ENCODE data around the gene DNAAF9. TPM values are rescaled to one million over a fixed set of nuclear protein-coding genes. Genes with fewer than 3 reads are reported as not detected.

DNAAF9 gene
- total and polyA plus RNA-seq, 2 donors (not counting 3 experiments of a cell fraction or from before 2014, with no cell fraction given): 7.6 to 20.9 TPM

GRCh38 chr20:3364323-3365013 is 43.0 kb downstream of the DNAAF9 start:
- ChIA-PET CTCF (no interaction called here), POLR2A (interaction anchor here (0.6 kb wide), 1 partner anchor 463 kb away, joined by 3 read pairs; no protein-coding TSS in a partner anchor)
- Histone ChIP-seq H3K4me1 (ENCODE audit: control insufficient read depth, extremely low read depth, insufficient read depth, low read length) (no peaks in the 10 kb centered on the region), H3K9ac (replicated peaks; ENCODE audit: extremely low read depth, insufficient read depth, low read length) (no peak overlapping the region), H3K9me1 (replicated peaks; ENCODE audit: control insufficient read depth, extremely low read depth, insufficient read depth, low read length) (no peaks in the 10 kb centered on the region), H3K9me3 (replicated peaks; ENCODE audit: control insufficient read depth, insufficient read depth, low read length) (no peaks in the 10 kb centered on the region), H3K4me2 (ENCODE audit: insufficient read depth, low read length) (no peak overlapping the region), H3K36me3 (ENCODE audit: control insufficient read depth in 2 of 2, extremely low read depth in 1 of 2, insufficient read depth in 2 of 2, low read length in 2 of 2) (peaks cover 0 to 3% of the 10 kb centered on the region in 2 experiments), H3K4me3 (replicated peaks in 1 of 3; ENCODE audit: insufficient read depth in 1 of 3, low read depth in 1 of 3, low read length in 3 of 3) (no peak overlapping the region), H3K27me3 (ENCODE audit: control insufficient read depth in 2 of 2, insufficient read depth in 2 of 2, low read length in 2 of 2) (no peaks in the 10 kb centered on the region), H4K20me1 (replicated peaks; ENCODE audit: control insufficient read depth, extremely low read depth, insufficient read depth, low read length) (no peaks in the 10 kb centered on the region), H3K79me2 (ENCODE audit: control insufficient read depth, insufficient read depth, low read length) (no peaks in the 10 kb centered on the region), H3K27ac (ENCODE audit: insufficient read depth, low read depth, low read length) (no peak overlapping the region), H2AFZ (ENCODE audit: low read depth, low read length) (no peak overlapping the region)
- intact Hi-C loops (cut with micrococcal nuclease): loop anchor here (5.0 kb wide), 1 partner anchor 43 kb away; the partner anchor contains the start of gene DNAAF9
- no TSS peak for BruUV-seq (replicated peaks)
- TF ChIP-seq GATA2 (IDR thresholded peaks at IDR 0.05; ENCODE audit: insufficient read depth, insufficient read length, low read depth, low read length) (no peak), POLR2A (IDR thresholded peaks at IDR 0.05; ENCODE audit: low read depth, low read length) (no peak), FOS (IDR thresholded peaks at IDR 0.05; ENCODE audit: borderline replicate concordance, insufficient read depth, low read length) (no peak), MYC (IDR thresholded peaks at IDR 0.05; ENCODE audit: low read depth, low read length) (no peak), EZH2 (IDR thresholded peaks at IDR 0.05; ENCODE audit: borderline replicate concordance, low read depth, low read length, severe bottlenecking) (no peak), JUN (IDR thresholded peaks at IDR 0.05; ENCODE audit: borderline replicate concordance, insufficient read depth, insufficient read length, low read depth) (no peak), POLR2AphosphoS5 (IDR thresholded peaks at IDR 0.05; ENCODE audit: insufficient read depth, low read depth, low read length) (no peak), CTCF (IDR thresholded peaks at IDR 0.05; ENCODE audit: extremely low read depth in 1 of 2, insufficient read depth in 1 of 2, low read depth in 1 of 2, low read length in 2 of 2) (no peak)
- TF ChIP-seq, protein P1, sequence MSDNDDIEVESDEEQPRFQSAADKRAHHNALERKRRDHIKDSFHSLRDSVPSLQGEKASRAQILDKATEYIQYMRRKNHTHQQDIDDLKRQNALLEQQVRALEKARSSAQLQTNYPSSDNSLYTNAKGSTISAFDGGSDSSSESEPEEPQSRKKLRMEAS (IDR thresholded peaks at IDR 0.05; ENCODE audit: insufficient read depth, insufficient read length): no peak
- DNase-seq (ENCODE audit: low read depth, low spot score) (no peak), FAIRE-seq (no peak)
- dilution Hi-C loops (cut with MboI; ENCODE audit: extremely low pct_ligation_motif_present, low sequenced_read_pairs): no loop called here

All from endothelial cell of umbilical vein (primary cell).